NCI-H1105 (cell line): ENCODE measurements around the gene WDR70.

ENCODE experiments used
- DNase-seq: peaks from one replicate; lab custom pipeline; 2025; lab: John Stamatoyannopoulos, UW

WDR70 gene

GRCh38 chr5:37723162-37723961, 344.2 kb downstream of the WDR70 start:
- no peak for DNase-seq

DNA sequence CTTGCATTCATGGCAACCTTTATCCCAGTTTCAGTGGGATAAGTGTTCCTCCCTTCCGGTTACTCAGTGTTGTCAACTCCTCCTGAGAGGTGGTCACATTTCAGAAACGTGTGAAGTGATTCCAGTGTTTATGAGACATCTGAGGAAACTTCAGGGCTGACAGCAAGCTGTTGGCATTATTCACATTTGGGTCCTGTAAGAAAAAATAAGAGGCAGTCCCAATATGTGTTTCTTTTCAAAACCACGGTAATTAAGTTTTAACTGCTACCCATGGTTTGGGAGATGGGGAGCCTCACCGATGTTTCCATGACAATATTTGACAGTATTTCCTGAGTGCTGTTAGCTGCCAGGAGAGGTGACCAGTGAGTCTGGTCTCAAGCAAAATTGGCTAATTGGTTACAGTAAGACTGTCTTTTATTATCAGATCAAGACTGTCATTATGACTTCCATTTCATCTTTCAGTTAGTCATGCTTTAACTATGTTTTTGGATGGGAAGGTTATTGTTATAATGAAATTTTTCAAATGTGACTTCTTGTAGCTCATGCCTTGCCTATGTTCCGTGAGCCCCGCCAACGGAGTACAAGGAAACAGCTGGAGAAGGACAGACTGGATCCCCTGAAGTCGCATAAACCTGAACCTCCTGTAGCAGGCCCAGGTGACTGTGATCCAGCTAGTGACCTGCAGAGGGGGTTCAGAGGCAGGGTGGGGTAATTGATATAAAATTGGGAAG, 345.4 kb downstream of the WDR70 start:
- no peak for DNase-seq

GRCh38 chr5:37725185-37725584, 346.1 kb downstream of the WDR70 start:
- DNase-seq, result no peak

DNA sequence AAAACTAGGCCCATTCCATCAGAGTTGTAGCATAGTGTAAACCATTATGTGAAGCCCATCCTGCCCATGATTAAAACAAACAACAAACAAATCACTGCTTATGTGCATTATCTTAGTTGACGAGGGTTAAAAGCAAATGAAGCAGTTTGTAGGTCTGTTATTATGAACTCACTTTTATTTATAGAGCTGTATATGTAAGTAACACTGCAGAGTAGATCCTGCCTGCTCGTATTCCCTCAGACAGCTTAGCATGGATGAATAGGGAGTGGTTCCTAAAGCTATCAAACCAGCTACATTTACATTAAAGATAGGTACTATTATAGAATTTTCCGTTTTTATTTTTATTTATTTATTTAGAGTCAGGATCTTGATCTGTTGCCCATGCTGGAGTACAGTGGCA, 348.1 kb downstream of the WDR70 start:
- no peak for DNase-seq

- no peak for DNase-seq
These were observed 351.9 kb downstream of the WDR70 start for GRCh38 chr5:37730896-37731455.

GRCh38 chr5:37734114-37734513, 355.0 kb downstream of the WDR70 start:
- DNase-seq, result no peak

DNA sequence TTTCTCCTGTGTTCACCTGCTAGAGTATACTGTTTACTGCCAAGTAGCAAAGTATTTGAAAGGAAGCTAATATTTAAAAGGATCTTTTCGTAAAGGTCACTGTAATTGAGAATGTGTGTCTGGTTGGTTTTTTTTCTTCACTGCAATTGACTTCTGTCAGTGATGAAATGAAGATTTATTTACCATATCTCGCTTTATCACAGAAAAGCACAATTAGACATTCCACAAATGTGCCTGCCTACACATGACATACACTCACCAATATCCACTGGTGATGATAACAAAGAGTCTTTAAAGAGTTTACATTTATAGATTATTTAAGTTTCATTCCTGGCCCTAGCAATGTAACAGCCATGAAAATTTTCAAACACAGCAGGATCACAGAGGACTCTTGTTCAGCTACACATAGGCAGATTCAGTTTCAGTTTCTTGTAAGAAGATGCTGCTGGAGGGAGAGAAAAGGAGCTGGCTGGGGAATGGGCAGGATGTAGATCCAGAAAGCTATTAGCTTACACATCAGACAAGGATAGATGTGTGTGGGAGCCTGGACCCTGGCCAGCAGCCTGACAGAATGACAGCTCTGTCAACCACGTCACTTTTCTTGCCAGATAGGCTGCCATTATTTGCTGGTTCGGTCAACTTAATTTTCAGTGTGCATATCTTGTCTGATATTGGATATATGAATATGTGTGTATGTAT, 356.7 kb downstream of the WDR70 start:
- DNase-seq, result no peak

- DNase-seq, result no peak
These were observed 357.3 kb downstream of the WDR70 start for GRCh38 chr5:37736397-37736796.

- no peak for DNase-seq
These were observed 358.4 kb downstream of the WDR70 start for GRCh38 chr5:37737326-37738056.

DNA sequence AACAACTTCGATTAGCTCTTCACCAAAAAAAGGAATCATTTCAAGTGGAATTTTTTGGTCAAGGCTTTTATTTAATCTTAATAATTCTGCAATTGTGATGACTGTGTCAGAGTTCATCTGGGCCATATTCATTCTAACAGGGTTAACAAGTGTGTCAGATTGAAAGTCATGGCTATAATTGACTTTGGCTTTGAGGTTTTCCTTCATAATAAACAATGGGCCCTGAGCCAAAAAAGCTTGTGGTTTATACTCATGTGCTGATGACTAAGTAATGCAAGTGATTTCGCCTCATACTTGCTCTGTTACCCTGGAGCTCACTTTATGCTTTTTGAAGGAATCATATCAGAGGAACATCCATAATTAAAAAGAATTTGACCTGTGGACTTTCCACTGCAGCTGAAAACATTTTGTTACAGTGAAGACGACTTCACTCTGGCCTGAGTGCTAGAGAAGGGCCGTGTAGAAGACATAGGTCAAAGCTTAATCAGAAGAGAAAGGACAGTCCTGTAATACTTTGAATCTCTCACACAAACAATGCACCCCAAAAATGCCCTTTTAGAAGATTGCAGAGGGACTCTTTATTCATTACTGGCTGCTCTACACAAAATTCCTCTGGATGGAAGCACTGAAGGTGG, 359.1 kb downstream of the WDR70 start:
- peak; percentile 31 for DNase-seq

- DNase-seq, result no peak
These were observed 359.9 kb downstream of the WDR70 start for GRCh38 chr5:37738865-37739488.

DNA sequence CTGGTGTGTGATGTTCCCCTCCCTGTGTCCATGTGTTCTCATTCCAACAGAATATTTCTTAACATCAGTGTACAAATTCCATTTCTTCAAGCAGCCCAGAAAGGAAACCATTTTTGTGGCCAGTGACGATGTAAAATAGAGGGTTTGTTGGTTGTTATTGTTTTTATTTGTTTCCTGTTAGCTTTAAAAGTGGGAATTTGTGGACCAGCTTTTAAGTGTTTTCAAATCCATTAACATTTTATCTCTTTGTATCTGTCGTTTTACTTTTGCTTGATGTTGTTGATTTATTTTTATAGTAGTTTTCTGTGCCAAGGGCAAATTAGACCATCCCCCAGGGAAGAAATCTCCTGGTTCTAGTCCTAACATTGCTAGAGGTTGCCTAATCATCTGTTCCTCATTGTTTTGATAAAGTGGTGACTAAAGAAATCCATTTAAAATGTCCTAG, 360.7 kb downstream of the WDR70 start:
- DNase-seq, result no peak

DNA sequence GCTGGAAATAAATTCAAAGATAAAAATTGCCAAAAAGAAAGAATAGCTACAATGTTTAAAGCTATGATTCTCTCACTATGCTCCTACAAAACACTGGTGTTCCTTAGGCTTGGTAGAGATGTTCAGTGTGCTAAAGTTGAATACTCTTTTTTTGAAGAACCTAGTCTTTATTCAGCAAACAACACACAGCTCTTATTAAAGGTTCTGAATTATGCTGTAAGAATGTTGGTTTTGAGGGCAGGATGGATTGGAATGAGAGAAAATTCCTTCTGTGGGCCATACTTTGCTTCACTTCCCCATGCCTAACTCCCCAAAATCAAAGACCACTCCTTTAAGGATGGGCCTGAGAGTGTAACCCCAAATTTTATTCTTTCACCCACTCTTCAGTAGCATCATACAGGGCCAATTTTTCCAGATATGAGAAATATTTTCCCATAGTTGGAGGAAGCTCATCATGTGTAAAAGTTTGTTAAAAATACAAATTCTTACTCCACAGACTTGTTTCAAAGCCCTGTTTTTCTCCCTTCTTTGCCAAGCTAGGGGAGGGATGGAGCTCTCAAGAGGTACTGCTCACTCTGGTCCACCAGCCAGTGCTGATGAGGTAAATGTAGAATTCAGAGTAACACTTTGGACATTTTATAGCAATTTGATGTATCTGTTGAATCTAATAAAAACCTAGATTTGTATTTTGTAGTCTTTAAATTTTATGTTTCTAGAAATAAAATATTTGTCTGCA, 361.4 kb downstream of the WDR70 start:
- DNase-seq, result no peak

- no peak for DNase-seq
These were observed 363.0 kb downstream of the WDR70 start for GRCh38 chr5:37742111-37742510.

DNA sequence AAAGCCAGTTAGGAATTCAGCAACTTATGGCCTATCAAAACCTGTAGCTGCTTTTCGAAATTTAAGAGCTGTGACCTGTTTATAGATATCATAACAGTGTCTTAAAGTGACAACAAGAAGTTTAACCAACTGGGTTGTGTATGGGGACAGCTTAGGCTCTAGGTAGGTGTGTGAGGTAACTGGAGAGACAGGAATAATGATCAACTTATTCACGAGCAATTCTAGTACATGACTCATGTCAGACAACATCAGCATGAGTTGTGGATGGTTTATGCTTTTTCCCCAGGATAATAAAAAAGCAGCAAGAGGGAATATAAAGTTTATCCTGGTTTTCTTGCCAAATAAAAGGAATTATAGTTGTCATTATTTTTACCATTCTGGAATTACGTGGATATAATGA, 372.1 kb downstream of the WDR70 start:
- no peak for DNase-seq

GRCh38 chr5:37754976-37755375, 375.9 kb downstream of the WDR70 start:
- DNase-seq, result no peak

DNA sequence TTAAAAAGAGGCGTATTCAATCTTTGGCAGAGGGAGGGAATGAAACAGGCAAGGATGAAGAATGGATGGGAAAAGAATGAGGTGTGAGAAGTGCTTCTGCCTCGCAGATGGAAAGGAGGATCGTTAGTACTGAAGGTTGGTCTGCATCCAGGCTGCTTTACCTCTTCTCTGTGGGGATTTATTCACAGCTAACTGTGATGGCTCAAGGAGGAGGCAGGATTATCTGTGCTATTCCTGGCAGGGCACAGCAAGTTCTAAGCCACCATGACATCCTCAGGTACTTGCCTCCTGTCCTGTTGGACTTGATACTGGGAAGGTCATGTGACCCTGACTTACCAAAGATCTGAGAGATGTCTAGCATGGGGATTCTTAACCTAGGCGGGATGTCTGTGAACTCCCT, 376.5 kb downstream of the WDR70 start:
- DNase-seq, result no peak

DNA sequence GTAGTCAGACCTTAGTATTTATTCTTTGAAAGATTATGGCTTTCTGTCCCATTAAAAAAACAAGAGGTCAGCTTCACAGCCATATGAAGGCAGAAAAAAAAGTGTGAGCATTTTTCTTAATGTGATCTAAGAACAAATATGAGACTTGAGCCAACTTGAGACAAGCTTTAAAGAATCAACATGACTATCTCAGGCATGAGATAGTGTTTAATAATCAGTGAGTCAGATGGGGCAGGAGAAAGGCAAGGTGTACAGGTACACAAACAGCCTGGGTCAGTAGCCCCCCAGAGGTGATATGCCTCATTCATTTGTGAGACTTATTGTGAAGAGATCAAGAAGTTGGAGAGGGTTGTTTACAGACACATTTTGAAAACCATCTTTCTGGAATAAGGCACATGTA, 377.1 kb downstream of the WDR70 start:
- no peak for DNase-seq

DNA sequence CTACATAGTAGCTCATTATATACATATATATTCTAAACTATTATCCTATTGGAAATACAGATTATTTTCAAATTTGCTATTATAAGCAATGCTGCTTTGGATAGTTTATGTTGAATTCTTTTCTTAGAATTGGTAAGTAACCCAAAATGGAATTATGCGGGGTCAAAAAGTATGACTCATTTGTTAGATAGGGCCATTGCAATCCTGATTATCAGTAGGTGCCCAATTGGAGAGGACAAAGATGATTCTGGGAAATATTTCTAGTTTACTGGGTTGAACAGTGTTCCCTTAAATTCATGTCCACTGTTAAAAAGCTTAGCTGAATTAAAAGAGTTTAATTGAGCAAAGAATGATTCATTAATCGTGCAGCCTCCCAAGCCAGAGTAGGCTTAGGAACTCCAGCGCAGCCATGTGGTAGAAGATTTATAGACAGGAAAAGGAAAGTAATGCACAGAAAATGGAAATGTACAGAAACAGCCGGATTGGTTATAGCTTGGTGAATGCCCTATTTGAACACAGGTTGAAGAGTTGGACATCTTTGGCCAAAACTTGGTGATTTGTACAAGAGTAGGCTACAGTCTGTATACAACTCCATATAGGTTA, 379.0 kb downstream of the WDR70 start:
- no peak for DNase-seq

DNA sequence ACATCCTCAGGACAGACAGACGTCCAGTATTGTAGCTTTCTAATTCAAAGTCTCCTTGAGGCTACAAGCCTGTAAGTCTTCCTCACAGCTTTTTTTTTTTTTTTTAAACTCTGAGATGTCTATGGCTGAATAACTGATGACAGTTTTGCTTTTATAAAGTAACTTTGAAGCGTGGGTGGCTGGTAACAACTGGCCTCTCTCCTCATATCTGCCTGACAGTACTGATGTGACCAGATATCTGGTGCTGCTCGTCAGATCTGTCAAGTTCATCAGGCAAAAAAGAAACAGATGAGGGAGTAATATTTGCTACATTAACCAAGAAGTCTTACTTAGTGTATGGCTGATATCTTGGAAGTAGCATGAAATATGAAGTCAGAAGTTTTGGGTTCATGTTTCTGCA, 388.1 kb downstream of the WDR70 start:
- DNase-seq, result no peak
